ENCODE measurements around the gene GUCY1A2. TPM values are rescaled to one million over a fixed set of nuclear protein-coding genes. Genes with fewer than 3 reads are reported as not detected.

Gene GUCY1A2
- total RNA-seq, 1 experiment from 2014 or later: not detected

GRCh38 chr11:106745941-106746340 is 272.3 kb downstream of the GUCY1A2 start:
- Histone ChIP-seq H3K4me3 (ENCODE audit: low read length) (no peak overlapping the region), H3K36me3 (ENCODE audit: low read depth, low read length) (no peaks in the 10 kb centered on the region), H4K20me1 (ENCODE audit: low read length) (no peaks in the 10 kb centered on the region), H3F3A (ENCODE audit: low read length, unreplicated experiment) (no peaks in the 10 kb centered on the region), H3K4me1 (ENCODE audit: insufficient read depth, low read length) (no peaks in the 10 kb centered on the region), H3K79me2 (ENCODE audit: low read length) (no peaks in the 10 kb centered on the region), H3K9ac (ENCODE audit: low read length) (no peak overlapping the region), H3K27ac (ENCODE audit: low read length) (no peak overlapping the region), H3K9me2 (replicated peaks; ENCODE audit: low read length) (no peaks in the 10 kb centered on the region), H3K9me3 (ENCODE audit: low read length) (no peaks in the 10 kb centered on the region), H3K4me2 (ENCODE audit: low read length) (no peak overlapping the region), H2AFZ (ENCODE audit: low read length) (no peak overlapping the region), H3K27me3 (ENCODE audit: low read length) (peaks cover 39% of the 10 kb centered on the region)
- ChIA-PET CTCF (no interaction called here), POLR2A (ENCODE audit: unreplicated experiment) (no interaction called here)
- no peak for ATAC-seq
- no TSS peak for BruUV-seq (replicated peaks)
- DNase-seq: no peak
- no peak for TF ChIP-seq CTCF (conservative IDR thresholded peaks at IDR 0.05; ENCODE audit: low read depth, low read length)
- no peak for TF ChIP-seq EZH2 (IDR thresholded peaks at IDR 0.05; ENCODE audit: low read length, unreplicated experiment)
- no peak for TF ChIP-seq EZH2phosphoT487 (IDR thresholded peaks at IDR 0.05; ENCODE audit: borderline replicate concordance, low read length)
- intact Hi-C loops (cut with micrococcal nuclease): no loop called here

GRCh38 chr11:106733635-106734034 is 284.6 kb downstream of the GUCY1A2 start:
- no peaks in the 10 kb centered on the region for H3K9me2 ChIP-seq (replicated peaks; ENCODE audit: low read length)
- ChIA-PET CTCF (no interaction called here), POLR2A (ENCODE audit: unreplicated experiment) (no interaction called here)
- ATAC-seq (no peak), DNase-seq (no peak)
- H4K20me1 ChIP-seq (ENCODE audit: low read length): no peaks in the 10 kb centered on the region
- H3F3A ChIP-seq (ENCODE audit: low read length, unreplicated experiment): no peaks in the 10 kb centered on the region
- H3K27me3 ChIP-seq (ENCODE audit: low read length): no peaks in the 10 kb centered on the region
- H3K4me3 ChIP-seq (ENCODE audit: low read length): no peak overlapping the region
- H3K79me2 ChIP-seq (ENCODE audit: low read length): no peaks in the 10 kb centered on the region
- intact Hi-C loops (cut with micrococcal nuclease): no loop called here
- no peak overlapping the region for H3K4me2 ChIP-seq (ENCODE audit: low read length)
- H2AFZ ChIP-seq (ENCODE audit: low read length): no peak overlapping the region
- no peak overlapping the region for H3K27ac ChIP-seq (ENCODE audit: low read length)
- TF ChIP-seq EZH2 (IDR thresholded peaks at IDR 0.05; ENCODE audit: low read length, unreplicated experiment): no peak
- no peak for TF ChIP-seq EZH2phosphoT487 (IDR thresholded peaks at IDR 0.05; ENCODE audit: borderline replicate concordance, low read length)
- no peaks in the 10 kb centered on the region for H3K4me1 ChIP-seq (ENCODE audit: insufficient read depth, low read length)
- H3K36me3 ChIP-seq (ENCODE audit: low read depth, low read length): no peaks in the 10 kb centered on the region
- BruUV-seq (replicated peaks): no TSS peak
- no peak overlapping the region for H3K9ac ChIP-seq (ENCODE audit: low read length)
- no peaks in the 10 kb centered on the region for H3K9me3 ChIP-seq (ENCODE audit: low read length)

DNA sequence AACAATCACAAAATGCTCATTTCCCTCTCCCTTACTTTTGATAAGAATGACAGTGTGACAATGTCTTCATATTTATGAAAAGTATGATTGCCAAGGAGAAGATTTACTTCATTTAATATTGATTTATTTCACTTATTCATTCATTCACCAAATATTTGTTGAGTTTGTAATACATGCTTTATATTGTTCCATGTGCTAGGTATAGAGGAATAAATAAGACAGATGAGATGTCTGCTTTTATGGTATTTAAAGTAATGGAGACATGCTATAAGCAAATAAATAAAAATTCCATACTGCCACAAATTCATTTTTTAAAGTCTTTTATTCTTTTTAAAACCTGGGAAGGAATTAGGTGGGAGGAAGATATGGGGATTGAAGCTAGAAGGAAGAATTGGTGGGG is 289.4 kb downstream of the GUCY1A2 start:
- intact Hi-C loops (cut with micrococcal nuclease): loop anchor here (1.0 to 10.0 kb wide), 4 partner anchors 234 to 426 kb away; no protein-coding TSS in a partner anchor
- Histone ChIP-seq H3K27ac (ENCODE audit: low read length) (no peak overlapping the region), H3K27me3 (ENCODE audit: low read length) (no peaks in the 10 kb centered on the region), H3K4me3 (ENCODE audit: low read length) (no peak overlapping the region), H3K79me2 (ENCODE audit: low read length) (no peaks in the 10 kb centered on the region), H3K9me3 (ENCODE audit: low read length) (no peaks in the 10 kb centered on the region), H3K4me1 (ENCODE audit: insufficient read depth, low read length) (no peaks in the 10 kb centered on the region), H3K9me2 (replicated peaks; ENCODE audit: low read length) (no peaks in the 10 kb centered on the region), H3F3A (ENCODE audit: low read length, unreplicated experiment) (no peaks in the 10 kb centered on the region), H3K9ac (ENCODE audit: low read length) (no peak overlapping the region), H3K4me2 (ENCODE audit: low read length) (no peak overlapping the region), H4K20me1 (ENCODE audit: low read length) (no peaks in the 10 kb centered on the region), H2AFZ (ENCODE audit: low read length) (no peak overlapping the region), H3K36me3 (ENCODE audit: low read depth, low read length) (no peaks in the 10 kb centered on the region)
- TF ChIP-seq EZH2 (IDR thresholded peaks at IDR 0.05; ENCODE audit: low read length, unreplicated experiment) (no peak), EZH2phosphoT487 (IDR thresholded peaks at IDR 0.05; ENCODE audit: borderline replicate concordance, low read length) (no peak), CTCF (conservative IDR thresholded peaks at IDR 0.05; ENCODE audit: low read depth, low read length) (no peak)
- ChIA-PET POLR2A (ENCODE audit: unreplicated experiment) (no interaction called here), CTCF (no interaction called here)
- DNase-seq (peak; percentile 32), ATAC-seq (peak; percentile 96)
- BruUV-seq (replicated peaks): no TSS peak
